Activated CD8-positive, alpha-beta T cell treated with anti-CD3 and anti-CD28 coated beads for 36 hours (primary cell): ENCODE data around the gene PTPN4. TPM values are rescaled to one million over a fixed set of nuclear protein-coding genes. Genes with fewer than 3 reads are reported as not detected.

ENCODE experiments used
- ATAC-seq: fragments of 200-7000 bp; cut with Tn5 transposase; one replicate; pipeline ENCODE4 v1.10.0; 2021; ENCODE audit warnings: mild to moderate bottlenecking, moderate library complexity
- CTCF ChIA-PET: fragments of 350-600 bp; sonication (Branson Sonifier 250); formaldehyde crosslinking; loops from one replicate; lab custom pipeline; 2021; ENCODE audit warnings: antibody characterized with exemption; lab: Charles Lee
- POLR2A ChIA-PET: fragments of 350-600 bp; sonication (Branson Sonifier 250); formaldehyde crosslinking; loops from one replicate; lab custom pipeline; 2021; ENCODE audit warnings: antibody characterized with exemption; lab: Charles Lee
- DNase-seq: peaks from one replicate; pipeline ENCODE4 v3.0.0-alpha.2; 2020
- H3K27ac Mint-ChIP-seq: one replicate; pipeline ENCODE4 v1.8.0; 2021; ENCODE audit warnings: mild to moderate bottlenecking, mixed read lengths
- H3K27me3 Mint-ChIP-seq: one replicate; pipeline ENCODE4 v1.8.0; 2021; ENCODE audit warnings: mixed read lengths
- H3K36me3 Mint-ChIP-seq: one replicate; pipeline ENCODE4 v1.8.0; 2021; ENCODE audit warnings: low read depth, mixed read lengths
- H3K4me1 Mint-ChIP-seq: one replicate; pipeline ENCODE4 v1.8.0; 2021; ENCODE audit warnings: low read depth, mixed read lengths
- H3K4me3 Mint-ChIP-seq: one replicate; pipeline ENCODE4 v1.8.0; 2021; ENCODE audit warnings: mild to moderate bottlenecking, moderate library complexity, mixed read lengths
- H3K9me3 Mint-ChIP-seq: one replicate; pipeline ENCODE4 v1.8.0; 2021; ENCODE audit warnings: mixed read lengths
- intact Hi-C: fragments of 100-400 bp; cut with micrococcal nuclease; formaldehyde crosslinking; loops from one replicate; pipeline ENCODE4 v1.10.0; 2022
- total RNA-seq, 2 experiments: library from RNA; stranded (reverse); gene quantifications; one replicate each; pipeline ENCODE4 v1.2.3, GENCODE V29; 2021
- TF ChIP-seq, protein P1 (sequence below): fragments of 200-600 bp; IDR thresholded peaks from one replicate; pipeline ENCODE4 v1.8.0; 2022; ENCODE audit warnings: antibody characterized with exemption, mild to moderate bottlenecking

The PTPN4 gene, protein sequence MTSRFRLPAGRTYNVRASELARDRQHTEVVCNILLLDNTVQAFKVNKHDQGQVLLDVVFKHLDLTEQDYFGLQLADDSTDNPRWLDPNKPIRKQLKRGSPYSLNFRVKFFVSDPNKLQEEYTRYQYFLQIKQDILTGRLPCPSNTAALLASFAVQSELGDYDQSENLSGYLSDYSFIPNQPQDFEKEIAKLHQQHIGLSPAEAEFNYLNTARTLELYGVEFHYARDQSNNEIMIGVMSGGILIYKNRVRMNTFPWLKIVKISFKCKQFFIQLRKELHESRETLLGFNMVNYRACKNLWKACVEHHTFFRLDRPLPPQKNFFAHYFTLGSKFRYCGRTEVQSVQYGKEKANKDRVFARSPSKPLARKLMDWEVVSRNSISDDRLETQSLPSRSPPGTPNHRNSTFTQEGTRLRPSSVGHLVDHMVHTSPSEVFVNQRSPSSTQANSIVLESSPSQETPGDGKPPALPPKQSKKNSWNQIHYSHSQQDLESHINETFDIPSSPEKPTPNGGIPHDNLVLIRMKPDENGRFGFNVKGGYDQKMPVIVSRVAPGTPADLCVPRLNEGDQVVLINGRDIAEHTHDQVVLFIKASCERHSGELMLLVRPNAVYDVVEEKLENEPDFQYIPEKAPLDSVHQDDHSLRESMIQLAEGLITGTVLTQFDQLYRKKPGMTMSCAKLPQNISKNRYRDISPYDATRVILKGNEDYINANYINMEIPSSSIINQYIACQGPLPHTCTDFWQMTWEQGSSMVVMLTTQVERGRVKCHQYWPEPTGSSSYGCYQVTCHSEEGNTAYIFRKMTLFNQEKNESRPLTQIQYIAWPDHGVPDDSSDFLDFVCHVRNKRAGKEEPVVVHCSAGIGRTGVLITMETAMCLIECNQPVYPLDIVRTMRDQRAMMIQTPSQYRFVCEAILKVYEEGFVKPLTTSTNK
- 10 to 100 TPM; 34.4 to 40.2 TPM for total RNA-seq

DNA sequence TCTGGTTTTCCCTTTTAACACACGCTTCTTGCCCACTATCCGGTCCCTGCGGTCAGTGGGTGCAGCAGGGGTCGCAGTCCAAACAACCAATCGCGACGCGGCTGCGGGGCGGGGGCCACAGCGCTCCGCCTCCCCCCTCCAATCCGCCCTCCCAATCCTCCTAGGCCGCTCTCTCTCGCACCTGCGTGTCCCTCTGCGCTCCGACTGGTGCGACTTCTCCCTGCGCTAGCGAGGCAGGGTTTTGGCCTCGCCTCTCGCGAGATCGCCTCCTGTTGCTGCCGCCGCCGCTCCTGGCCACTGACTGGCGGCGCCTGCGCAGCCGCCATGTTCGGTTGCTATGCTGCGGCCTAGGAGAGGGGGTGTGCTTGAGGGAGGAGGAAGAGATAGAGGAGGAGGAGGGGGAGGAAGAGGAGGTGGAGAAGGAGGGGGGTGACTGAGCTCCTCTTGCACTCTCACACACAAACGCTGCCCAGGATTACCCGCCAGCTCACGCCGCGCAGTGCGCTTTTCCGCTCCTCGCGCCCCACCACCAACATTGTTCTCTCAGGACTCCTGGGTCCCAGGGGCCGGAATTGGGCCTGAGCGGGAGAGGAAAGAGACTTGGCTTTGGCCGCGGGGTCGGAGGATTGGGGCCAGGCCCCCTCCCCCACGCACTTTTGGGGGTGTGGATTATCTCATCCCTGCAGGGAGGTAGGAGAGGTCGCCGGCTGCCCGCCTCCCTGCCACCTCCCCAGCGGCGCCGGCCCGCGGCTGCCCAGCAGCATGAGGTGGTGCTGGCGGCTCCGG, at the start of gene PTPN4:
Gene PTPN4, plus strand, starts transcription at position 472 of the 786 bp plus-strand sequence. CDS start 49,932 bp downstream, outside the sequence.
- ATAC-seq (peak; percentile 94), DNase-seq (peak; percentile 97)
- no peaks in the 10 kb centered on the region for H3K9me3 Mint-ChIP-seq
- intact Hi-C loops = loop anchor here (10.0 kb wide), 1 partner anchor 345 kb away; no protein-coding TSS in a partner anchor
- H3K27ac Mint-ChIP-seq = peak within 1 kb of the TSS; percentile 97
- CTCF ChIA-PET = interaction anchor here (0.6 to 5.0 kb wide), 3 partner anchors 59 to 416 kb away, joined by 4 to 25 read pairs (median 4); no protein-coding TSS in a partner anchor
- H3K4me3 Mint-ChIP-seq = peak within 1 kb of the TSS; percentile 81
- H3K4me1 Mint-ChIP-seq = peaks cover 47% of the 10 kb centered on the region
- TF ChIP-seq, protein P1, sequence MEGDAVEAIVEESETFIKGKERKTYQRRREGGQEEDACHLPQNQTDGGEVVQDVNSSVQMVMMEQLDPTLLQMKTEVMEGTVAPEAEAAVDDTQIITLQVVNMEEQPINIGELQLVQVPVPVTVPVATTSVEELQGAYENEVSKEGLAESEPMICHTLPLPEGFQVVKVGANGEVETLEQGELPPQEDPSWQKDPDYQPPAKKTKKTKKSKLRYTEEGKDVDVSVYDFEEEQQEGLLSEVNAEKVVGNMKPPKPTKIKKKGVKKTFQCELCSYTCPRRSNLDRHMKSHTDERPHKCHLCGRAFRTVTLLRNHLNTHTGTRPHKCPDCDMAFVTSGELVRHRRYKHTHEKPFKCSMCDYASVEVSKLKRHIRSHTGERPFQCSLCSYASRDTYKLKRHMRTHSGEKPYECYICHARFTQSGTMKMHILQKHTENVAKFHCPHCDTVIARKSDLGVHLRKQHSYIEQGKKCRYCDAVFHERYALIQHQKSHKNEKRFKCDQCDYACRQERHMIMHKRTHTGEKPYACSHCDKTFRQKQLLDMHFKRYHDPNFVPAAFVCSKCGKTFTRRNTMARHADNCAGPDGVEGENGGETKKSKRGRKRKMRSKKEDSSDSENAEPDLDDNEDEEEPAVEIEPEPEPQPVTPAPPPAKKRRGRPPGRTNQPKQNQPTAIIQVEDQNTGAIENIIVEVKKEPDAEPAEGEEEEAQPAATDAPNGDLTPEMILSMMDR = no peak
- POLR2A ChIA-PET = interaction anchor here (0.7 to 1.0 kb wide), 4 partner anchors 10 to 417 kb away, joined by 3 read pairs; partner anchors contain the start of gene EPB41L5
- H3K36me3 Mint-ChIP-seq = no peaks in the 10 kb centered on the region
- no peaks in the 10 kb centered on the region for H3K27me3 Mint-ChIP-seq

DNA sequence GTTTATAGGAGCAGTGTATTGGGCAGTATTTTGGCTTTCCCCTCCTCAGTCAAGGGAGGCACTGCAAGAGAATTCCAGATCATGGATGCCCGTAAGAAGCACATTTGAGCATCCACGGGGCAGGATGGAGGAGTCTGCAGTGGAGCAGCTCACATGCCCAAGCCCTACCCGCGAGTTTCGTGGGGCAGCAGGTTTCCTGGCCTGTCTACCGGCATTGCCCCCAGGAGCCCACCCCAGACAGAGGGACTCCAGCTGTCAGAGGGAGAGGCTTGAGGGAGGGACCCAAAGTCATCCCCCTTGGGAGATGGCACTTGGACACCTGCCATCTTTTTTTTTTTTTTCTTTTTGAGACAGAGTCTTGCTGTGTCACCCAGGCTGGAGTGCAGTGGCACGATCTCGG, 49.4 kb upstream of the PTPN4 start:
- Mint-ChIP-seq H3K4me1 (no peaks in the 10 kb centered on the region), H3K4me3 (no peak overlapping the region), H3K27me3 (no peaks in the 10 kb centered on the region), H3K27ac (no peak overlapping the region), H3K36me3 (no peaks in the 10 kb centered on the region), H3K9me3 (peaks cover 1% of the 10 kb centered on the region)
- DNase-seq (no peak), ATAC-seq (no peak)
- ChIA-PET POLR2A (interaction anchor here (0.6 kb wide), 1 partner anchor 12 kb away, joined by 3 read pairs; no protein-coding TSS in a partner anchor), CTCF (interaction anchor here (0.7 kb wide), 1 partner anchor 465 kb away, joined by 4 read pairs; no protein-coding TSS in a partner anchor)
- intact Hi-C loops = no loop called here
- TF ChIP-seq, protein P1 = no peak

DNA sequence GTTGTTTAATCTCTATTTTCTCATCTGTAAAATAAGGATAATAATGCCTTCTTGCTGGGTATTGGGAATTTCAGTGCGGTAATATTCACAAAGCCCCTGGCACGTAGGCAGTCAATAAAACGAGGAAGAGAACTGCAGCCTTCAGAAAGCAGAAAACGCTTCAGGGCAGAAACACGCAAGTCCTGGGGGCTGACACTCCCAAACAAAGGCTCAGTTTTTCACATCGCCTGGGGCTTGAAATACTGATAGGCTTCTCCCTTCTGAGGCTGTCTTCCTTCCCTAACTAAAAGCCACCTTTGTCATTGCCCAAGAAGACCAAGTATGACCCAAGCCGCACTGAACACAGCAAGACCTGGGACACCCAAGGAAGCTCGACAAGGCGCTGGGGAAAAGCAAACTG, 48.4 kb upstream of the PTPN4 start:
- POLR2A ChIA-PET = no interaction called here
- CTCF ChIA-PET = no interaction called here

DNA sequence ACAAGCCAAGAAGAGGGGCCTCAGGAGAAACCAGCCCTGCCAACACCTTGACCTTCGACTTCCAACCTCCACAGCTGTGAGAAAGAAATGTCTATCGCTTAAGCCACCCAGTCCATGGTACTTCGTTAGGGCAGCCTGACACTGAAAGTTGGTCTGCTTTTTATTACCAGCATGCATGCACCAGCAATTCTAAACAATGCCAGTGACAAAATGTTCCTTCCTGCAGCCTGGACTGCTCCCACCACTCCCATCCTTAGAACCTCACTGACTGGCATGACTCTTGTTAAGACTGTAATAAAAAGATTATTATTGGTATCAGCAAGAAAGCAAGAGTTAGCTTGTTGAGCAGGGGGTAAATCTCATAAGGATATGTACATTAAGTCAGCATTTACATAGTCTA, 47.2 kb upstream of the PTPN4 start:
- Mint-ChIP-seq H3K27me3 (no peaks in the 10 kb centered on the region), H3K27ac (no peak overlapping the region), H3K9me3 (no peaks in the 10 kb centered on the region), H3K4me3 (no peak overlapping the region), H3K36me3 (no peaks in the 10 kb centered on the region), H3K4me1 (no peaks in the 10 kb centered on the region)
- no peak for DNase-seq
- no peak for ATAC-seq
- POLR2A ChIA-PET = no interaction called here
- intact Hi-C loops = no loop called here
- TF ChIP-seq, protein P1 = no peak
- CTCF ChIA-PET = interaction anchor here (0.9 kb wide), 1 partner anchor 9 kb away, joined by 3 read pairs; no protein-coding TSS in a partner anchor

More for the DNA sequence above, 48.4 kb upstream of the PTPN4 start:
- intact Hi-C loops = no loop called here
- ATAC-seq = no peak
- TF ChIP-seq, protein P1 = no peak
- H3K27ac Mint-ChIP-seq = no peak overlapping the region
- no peaks in the 10 kb centered on the region for H3K27me3 Mint-ChIP-seq
- H3K4me3 Mint-ChIP-seq = no peak overlapping the region
- H3K9me3 Mint-ChIP-seq = no peaks in the 10 kb centered on the region
- no peaks in the 10 kb centered on the region for H3K4me1 Mint-ChIP-seq
- H3K36me3 Mint-ChIP-seq = no peaks in the 10 kb centered on the region
- DNase-seq = no peak
